H9 (cell line): ENCODE measurements around the gene ERBIN. TPM values are rescaled to one million over a fixed set of nuclear protein-coding genes. Genes with fewer than 3 reads are reported as not detected.

Source experiments
- DNase-seq: peaks from one replicate; pipeline ENCODE4 v3.0.0-alpha.2; 2017
- H2AFZ ChIP-seq: one replicate; pipeline ENCODE4 v1.6.1; 2013; ENCODE audit warnings: mild to moderate bottlenecking, low read length, control low read depth, moderate library complexity
- H2AK5ac ChIP-seq: 2 replicates; pipeline ENCODE4 v1.6.1; 2013; ENCODE audit warnings: low read length, control low read depth, mixed read lengths; ENCODE audit not compliant: insufficient read length
- H2BK120ac ChIP-seq: one replicate; pipeline ENCODE4 v1.6.1; 2013; ENCODE audit warnings: low read depth, mild to moderate bottlenecking, low read length, control low read depth, inconsistent platforms; ENCODE audit not compliant: poor library complexity, severe bottlenecking
- H2BK12ac ChIP-seq: 2 replicates; pipeline ENCODE4 v1.6.1; 2013; ENCODE audit warnings: low read length, control low read depth, mixed read lengths, low read depth; ENCODE audit not compliant: insufficient read length
- H2BK15ac ChIP-seq: 2 replicates; pipeline ENCODE4 v1.6.1; 2013; ENCODE audit warnings: low read depth, low read length, control low read depth
- H2BK20ac ChIP-seq: one replicate; pipeline ENCODE4 v1.6.1; 2013; ENCODE audit warnings: low read depth, mild to moderate bottlenecking, low read length, control low read depth, inconsistent platforms; ENCODE audit not compliant: poor library complexity, severe bottlenecking
- H2BK5ac ChIP-seq: 2 replicates; pipeline ENCODE4 v1.6.1; 2013; ENCODE audit warnings: low read length, control low read depth, mixed read lengths; ENCODE audit not compliant: insufficient read length
- H3K14ac ChIP-seq: 2 replicates; pipeline ENCODE4 v1.6.1; 2013; ENCODE audit warnings: low read length, control low read depth; ENCODE audit not compliant: insufficient read depth
- H3K18ac ChIP-seq: 2 replicates; pipeline ENCODE4 v1.6.1; 2013; ENCODE audit warnings: low read depth, mild to moderate bottlenecking, mixed read lengths, low read length, control low read depth; ENCODE audit not compliant: insufficient read length
- H3K23ac ChIP-seq: 2 replicates; pipeline ENCODE4 v1.6.1; 2013; ENCODE audit warnings: low read length, control low read depth, mixed read lengths, low read depth; ENCODE audit not compliant: insufficient read length
- H3K23me2 ChIP-seq: 2 replicates; pipeline ENCODE4 v1.6.1; 2013; ENCODE audit warnings: low read depth, mild to moderate bottlenecking, mixed read lengths, low read length, control low read depth; ENCODE audit not compliant: insufficient read length, poor library complexity, severe bottlenecking
- H3K27ac ChIP-seq: 2 replicates; pipeline ENCODE4 v1.5.1; 2013; ENCODE audit warnings: low read length, control low read depth, mixed read lengths, low read depth; ENCODE audit not compliant: insufficient read length
- H3K27me3 ChIP-seq: 2 replicates; pipeline ENCODE4 v1.6.1; 2013; ENCODE audit warnings: low read length, control low read depth, inconsistent platforms; ENCODE audit not compliant: insufficient read depth
- H3K4ac ChIP-seq: 2 replicates; pipeline ENCODE4 v1.6.1; 2013; ENCODE audit warnings: low read depth, mild to moderate bottlenecking, control low read depth, inconsistent platforms, low read length, moderate library complexity
- H3K4me1 ChIP-seq: 2 replicates; pipeline ENCODE4 v1.6.1; 2013; ENCODE audit warnings: low read length, control low read depth, inconsistent platforms; ENCODE audit not compliant: insufficient read depth
- H3K4me2 ChIP-seq: 2 replicates; pipeline ENCODE4 v1.6.1; 2013; ENCODE audit warnings: low read length, control low read depth, mixed read lengths; ENCODE audit not compliant: insufficient read length, insufficient read depth
- H3K56ac ChIP-seq: 2 replicates; pipeline ENCODE4 v1.6.1; 2013; ENCODE audit warnings: low read depth, mild to moderate bottlenecking, mixed read lengths, low read length, control low read depth; ENCODE audit not compliant: insufficient read length
- H3K79me1 ChIP-seq: 2 replicates; pipeline ENCODE4 v1.6.1; 2013; ENCODE audit warnings: low read depth, mild to moderate bottlenecking, moderate library complexity, low read length, control low read depth, inconsistent platforms; ENCODE audit not compliant: insufficient read depth, poor library complexity, severe bottlenecking
- H3K79me2 ChIP-seq: 2 replicates; pipeline ENCODE4 v1.6.1; 2013; ENCODE audit warnings: low read length, control low read depth, inconsistent platforms; ENCODE audit not compliant: insufficient read depth
- H3K9ac ChIP-seq: 2 replicates; pipeline ENCODE4 v1.6.1; 2013; ENCODE audit warnings: low read length, control low read depth, mixed read lengths; ENCODE audit not compliant: insufficient read length; ENCODE audit errors: extremely low read depth
- H3K9me3 ChIP-seq: one replicate; pipeline ENCODE4 v1.6.1; 2013; ENCODE audit warnings: low read depth, low read length, inconsistent platforms; ENCODE audit not compliant: control insufficient read depth
- H3T11ph ChIP-seq: one replicate; pipeline ENCODE4 v1.6.1; 2013; ENCODE audit warnings: mild to moderate bottlenecking, low read length, control low read depth, inconsistent platforms
- H4K20me1 ChIP-seq: one replicate; pipeline ENCODE4 v1.6.1; 2013; ENCODE audit not compliant: control insufficient read depth, insufficient read length, insufficient read depth
- H4K5ac ChIP-seq: 2 replicates; pipeline ENCODE4 v1.6.1; 2013; ENCODE audit warnings: low read depth, mild to moderate bottlenecking, mixed read lengths, low read length, control low read depth; ENCODE audit not compliant: insufficient read length
- H4K8ac ChIP-seq: replicated peaks from 2 replicates; pipeline ENCODE4 v1.6.1; 2013; ENCODE audit warnings: low read length, control low read depth, mixed read lengths, low read depth; ENCODE audit not compliant: insufficient read length
- H4K91ac ChIP-seq: 2 replicates; pipeline ENCODE4 v1.6.1; 2013; ENCODE audit warnings: low read depth, mild to moderate bottlenecking, moderate library complexity, mixed read lengths, low read length, control low read depth; ENCODE audit not compliant: insufficient read length
- H3K27ac Mint-ChIP-seq, 3 experiments: 2 replicates in 2 of 3; 3 replicates in 1 of 3; pipeline ENCODE4 v1.8.0; 2020 to 2021; ENCODE audit warnings: mixed read lengths in 3 of 3, mild to moderate bottlenecking in 1 of 3, moderate library complexity in 1 of 3
- H3K27me3 Mint-ChIP-seq: 2 replicates; pipeline ENCODE4 v1.8.0; 2021; ENCODE audit warnings: low read depth, mild to moderate bottlenecking, moderate library complexity, mixed read lengths
- H3K36me3 Mint-ChIP-seq, 3 experiments: 2 replicates in 2 of 3; 3 replicates in 1 of 3; pipeline ENCODE4 v1.8.0; 2020 to 2021; ENCODE audit warnings: low read depth in 3 of 3, mixed read lengths in 3 of 3; ENCODE audit not compliant: insufficient read depth in 1 of 3
- H3K4me1 Mint-ChIP-seq, 2 experiments: 2 replicates each; pipeline ENCODE4 v1.8.0; 2020; ENCODE audit warnings: mixed read lengths in 2 of 2
- H3K4me3 Mint-ChIP-seq, 2 experiments: 2 replicates in 1 of 2; 3 replicates in 1 of 2; pipeline ENCODE4 v1.8.0; 2020 to 2021; ENCODE audit warnings: mild to moderate bottlenecking in 2 of 2, mixed read lengths in 2 of 2, moderate library complexity in 1 of 2
- H3K9me3 Mint-ChIP-seq, 2 experiments: 2 replicates in 1 of 2; 3 replicates in 1 of 2; pipeline ENCODE4 v1.8.0; 2020; ENCODE audit warnings: mild to moderate bottlenecking in 2 of 2, mixed read lengths in 2 of 2, moderate library complexity in 1 of 2
- whole genome bisulfite sequencing: extraction: QIAGEN DNeasy Blood & Tissue Kit; methylation state at CpG from one replicate; pipeline ENCODE4 v1.1.7; 2013; ENCODE audit warnings: missing lambda C conversion rate, low lambda C conversion rate, mixed read lengths; ENCODE audit not compliant: insufficient read length; ENCODE audit errors: extremely low coverage; 5-methylcytosine and 5-hydroxymethylcytosine counted together
- total RNA-seq: library from RNA; stranded (reverse); gene quantifications from 2 replicates; pipeline ENCODE4 v1.2.1, GENCODE V29; 2021
- TF ChIP-seq, protein P1 (sequence below): fragments of 200-600 bp; sonication (generic); conservative IDR thresholded peaks from 3 replicates; pipeline ENCODE4 v1.8.0; 2021; ENCODE audit warnings: antibody characterized with exemption, mild to moderate bottlenecking

The ERBIN gene
- total RNA-seq, 1 experiment from 2014 or later = 42.9 TPM

DNA sequence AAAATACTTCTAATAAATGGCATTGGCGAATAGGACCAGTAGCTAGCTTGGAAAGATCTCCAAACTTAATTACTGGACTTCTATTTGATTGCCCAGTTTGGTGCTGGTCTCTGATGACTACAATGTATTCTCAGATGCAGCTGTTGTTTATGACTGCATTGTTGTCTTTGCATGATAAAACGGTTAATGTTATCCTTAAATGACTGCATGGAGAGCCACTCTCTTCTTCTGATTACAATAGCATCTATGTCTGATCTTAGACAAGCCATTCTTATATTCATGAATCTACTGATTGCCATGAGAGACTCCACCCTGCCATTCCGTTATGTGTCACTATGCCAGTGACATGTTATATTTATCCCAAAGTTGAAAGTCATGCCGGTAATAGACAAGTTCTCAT lies 42.9 kb upstream of the ERBIN start:
- H3K9me3 Mint-ChIP-seq = peaks cover 0 to 1% of the 10 kb centered on the region in 2 experiments; a peak in 2 of 5 replicates
- H3K27me3 Mint-ChIP-seq = peaks cover 4% of the 10 kb centered on the region
- no peak overlapping the region for H3K4me3 Mint-ChIP-seq
- Histone ChIP-seq H2AK5ac (no peak overlapping the region), H3K14ac (no peak overlapping the region), H3K9ac (no peak overlapping the region), H2BK5ac (no peak overlapping the region), H4K8ac (no peak overlapping the region), H3K18ac (no peak overlapping the region), H4K20me1 (no peaks in the 10 kb centered on the region), H2BK15ac (no peak overlapping the region), H2BK12ac (no peak overlapping the region), H3K27ac (no peak overlapping the region), H3K79me1 (no peaks in the 10 kb centered on the region), H3K4ac (no peak overlapping the region), H3K27me3 (no peaks in the 10 kb centered on the region; the same call in 1 of the 2 replicates), H3K23ac (no peak overlapping the region), H4K91ac (no peak overlapping the region), H3K79me2 (no peaks in the 10 kb centered on the region), H3K56ac (no peak overlapping the region), H4K5ac (no peak overlapping the region), H3K4me1 (no peaks in the 10 kb centered on the region), H2BK20ac (no peak overlapping the region), H2BK120ac (no peak overlapping the region), H3T11ph (no peak overlapping the region), H3K4me2 (no peak overlapping the region), H3K23me2 (no peaks in the 10 kb centered on the region), H2AFZ (no peak overlapping the region), H3K9me3 (no peaks in the 10 kb centered on the region)
- TF ChIP-seq, protein P1, sequence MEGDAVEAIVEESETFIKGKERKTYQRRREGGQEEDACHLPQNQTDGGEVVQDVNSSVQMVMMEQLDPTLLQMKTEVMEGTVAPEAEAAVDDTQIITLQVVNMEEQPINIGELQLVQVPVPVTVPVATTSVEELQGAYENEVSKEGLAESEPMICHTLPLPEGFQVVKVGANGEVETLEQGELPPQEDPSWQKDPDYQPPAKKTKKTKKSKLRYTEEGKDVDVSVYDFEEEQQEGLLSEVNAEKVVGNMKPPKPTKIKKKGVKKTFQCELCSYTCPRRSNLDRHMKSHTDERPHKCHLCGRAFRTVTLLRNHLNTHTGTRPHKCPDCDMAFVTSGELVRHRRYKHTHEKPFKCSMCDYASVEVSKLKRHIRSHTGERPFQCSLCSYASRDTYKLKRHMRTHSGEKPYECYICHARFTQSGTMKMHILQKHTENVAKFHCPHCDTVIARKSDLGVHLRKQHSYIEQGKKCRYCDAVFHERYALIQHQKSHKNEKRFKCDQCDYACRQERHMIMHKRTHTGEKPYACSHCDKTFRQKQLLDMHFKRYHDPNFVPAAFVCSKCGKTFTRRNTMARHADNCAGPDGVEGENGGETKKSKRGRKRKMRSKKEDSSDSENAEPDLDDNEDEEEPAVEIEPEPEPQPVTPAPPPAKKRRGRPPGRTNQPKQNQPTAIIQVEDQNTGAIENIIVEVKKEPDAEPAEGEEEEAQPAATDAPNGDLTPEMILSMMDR = no peak
- no peak overlapping the region for H3K27ac Mint-ChIP-seq
- H3K4me1 Mint-ChIP-seq = 0 out of 4 replicates have a peak, but pooled peaks cover 0 to 2% of the 10 kb centered on the region in 2 experiments
- no peaks in the 10 kb centered on the region for H3K36me3 Mint-ChIP-seq
- DNase-seq = no peak
- WGBS = no CpG with 5 or more reads among the region's 4 CpGs
